Activated CD4-positive, alpha-beta T cell treated with anti-CD3 and anti-CD28 coated beads, Interleukin-10, Interleukin-2, amounts not matched to agents 100 ng/mL and 50 ng/mL, durations not matched to agents 16 hours and 8 hours (primary cell): ENCODE results near the gene CAMKK1.
"Not testable (repeated sequence)": the region's sequence is repeated elsewhere in the genome, so short reads cannot be mapped to it uniquely, and the experiment has no call there.

Source experiments
- DNase-seq: peaks from one replicate; pipeline ENCODE4 v3.0.0-alpha.2; 2020

The CAMKK1 gene

DNA sequence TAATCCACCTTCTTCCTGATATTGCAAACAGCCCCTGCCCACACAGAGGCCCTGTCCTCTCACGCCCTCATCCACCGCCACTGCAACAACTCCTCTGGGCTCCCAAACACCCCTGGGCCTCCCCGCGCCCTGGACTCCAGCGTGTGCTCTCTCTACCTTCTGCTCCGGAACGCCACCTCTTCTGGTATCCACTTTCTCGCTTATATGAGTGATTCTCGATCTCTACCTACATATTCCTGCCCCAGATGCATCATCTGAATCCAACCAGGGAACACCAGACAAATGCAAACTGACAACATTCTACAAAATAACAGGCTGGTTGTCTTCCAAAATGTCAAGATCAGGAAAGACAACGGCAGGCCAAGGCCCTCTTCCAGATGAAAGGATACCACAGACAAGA is 19.0 kb downstream of the CAMKK1 start:
- no peak for DNase-seq

DNA sequence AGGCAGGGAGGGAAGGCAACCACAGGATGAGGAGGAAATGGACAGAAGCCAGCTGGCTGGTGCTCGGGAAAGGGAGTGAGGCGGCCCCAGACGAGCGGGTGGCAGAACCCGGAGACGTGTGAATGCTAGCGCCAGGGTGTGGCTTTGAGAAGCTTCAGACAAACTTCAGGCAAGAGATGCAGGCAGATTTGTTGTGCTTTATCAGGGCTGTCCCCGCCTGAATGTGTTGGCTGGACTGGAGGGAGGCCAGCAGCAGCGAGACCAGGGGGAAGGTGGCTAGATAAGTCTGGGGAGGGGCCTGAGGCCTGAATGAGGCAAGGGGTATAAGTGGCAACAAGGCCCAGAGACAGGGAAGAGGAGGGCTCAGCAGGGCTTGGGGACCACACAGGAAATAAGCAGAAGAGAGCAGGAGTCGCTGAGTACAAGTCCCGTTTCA is 22.0 kb downstream of the CAMKK1 start:
- no peak for DNase-seq

DNA sequence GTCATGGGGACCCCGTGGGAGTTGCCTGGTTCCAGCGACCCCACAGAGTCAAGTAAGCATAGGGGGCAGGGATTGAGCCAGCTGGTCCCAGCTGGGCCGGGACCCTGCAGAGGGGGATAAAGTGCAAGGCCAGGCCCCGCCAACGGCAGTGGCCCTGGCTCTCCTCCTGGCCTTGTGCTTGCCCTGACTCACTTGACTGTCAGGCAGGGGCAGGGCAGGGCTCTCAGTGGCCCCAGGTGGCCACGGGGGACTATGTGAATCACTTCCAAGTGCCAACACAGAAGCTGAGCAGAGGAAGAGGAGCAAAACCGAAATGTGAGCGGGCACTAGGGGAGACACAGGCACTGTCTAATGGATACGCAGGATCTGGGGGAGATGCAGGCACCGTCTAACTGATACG is 25.2 kb downstream of the CAMKK1 start:
- DNase-seq: no peak

DNA sequence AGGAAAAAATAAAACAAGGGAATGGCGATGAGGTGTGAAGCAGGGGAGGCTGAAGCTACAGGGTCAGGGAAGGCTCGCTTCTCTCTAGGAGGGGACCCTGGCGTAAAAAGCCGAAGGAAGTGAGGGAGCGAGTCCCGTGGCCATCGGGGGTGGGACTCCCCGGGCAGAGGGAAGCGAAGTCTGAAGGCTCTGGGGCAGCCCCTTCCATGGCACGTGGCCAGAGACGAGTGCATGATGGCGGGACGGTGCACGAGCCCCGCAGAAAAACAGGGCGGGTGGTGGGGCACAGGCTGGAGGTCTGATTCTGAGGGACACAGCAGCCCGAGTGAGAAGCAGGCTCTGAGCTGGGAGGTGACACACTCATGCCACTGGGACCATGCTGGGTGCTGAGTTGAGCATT is 25.7 kb downstream of the CAMKK1 start:
- no peak for DNase-seq

DNA sequence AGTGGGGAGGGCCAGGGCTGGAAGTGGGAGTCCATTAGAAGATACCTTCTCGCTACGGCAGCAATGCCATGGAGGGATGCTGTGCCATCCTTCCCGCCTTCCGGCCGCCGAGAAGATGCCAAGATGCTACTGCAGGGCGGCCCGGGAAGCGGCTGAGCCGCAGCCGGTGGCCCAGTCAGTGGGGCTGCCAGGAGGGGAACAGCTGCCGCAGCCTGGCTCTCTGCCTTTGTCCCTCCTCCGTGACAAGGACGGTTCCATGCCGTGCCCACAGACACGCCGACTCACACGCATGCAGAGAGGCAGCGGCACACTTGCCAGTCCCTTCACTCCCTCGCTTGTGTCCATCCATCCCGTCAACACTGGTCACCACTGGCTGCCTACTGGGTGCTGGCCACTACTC is 26.6 kb downstream of the CAMKK1 start:
- no peak for DNase-seq

DNA sequence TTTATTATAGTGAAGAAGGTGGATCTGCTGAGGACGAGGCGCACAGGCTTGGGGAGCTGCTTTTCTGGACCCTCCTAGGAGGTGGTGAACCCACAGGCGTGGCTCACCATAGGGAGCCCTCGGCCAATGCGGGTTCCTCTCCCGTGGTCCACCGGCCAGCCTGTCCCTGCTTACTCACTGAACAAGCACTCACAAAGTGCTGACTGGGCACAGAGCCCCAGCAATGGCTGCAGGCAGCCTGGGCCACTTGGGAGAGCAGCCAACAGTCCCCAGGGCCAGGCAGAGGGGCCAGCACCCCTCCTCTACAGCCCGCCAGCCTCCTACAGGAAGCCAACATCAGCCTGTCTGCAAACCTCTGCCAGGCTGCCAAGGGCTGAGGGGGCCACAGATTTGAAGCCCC is 27.7 kb downstream of the CAMKK1 start:
- no peak for DNase-seq

DNA sequence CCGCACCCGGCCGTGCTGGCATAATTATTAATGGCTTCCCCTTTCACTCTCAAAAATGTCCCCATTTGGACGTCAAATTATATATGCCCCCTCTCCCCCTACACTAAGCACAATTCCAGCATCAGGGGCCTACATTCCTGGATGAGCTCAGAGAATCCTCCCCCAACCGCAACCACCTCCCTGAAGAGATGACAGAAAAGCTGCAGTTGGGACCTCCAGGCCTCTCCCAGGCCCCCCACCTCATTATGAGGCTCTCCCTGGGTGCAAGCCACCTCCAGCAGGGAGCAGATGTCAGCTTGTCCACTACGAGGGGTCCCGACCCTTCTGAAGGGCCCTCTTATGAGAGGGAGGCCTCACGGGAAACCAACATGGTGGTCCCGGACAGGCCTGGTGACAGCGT is 28.3 kb downstream of the CAMKK1 start:
- DNase-seq: no peak

DNA sequence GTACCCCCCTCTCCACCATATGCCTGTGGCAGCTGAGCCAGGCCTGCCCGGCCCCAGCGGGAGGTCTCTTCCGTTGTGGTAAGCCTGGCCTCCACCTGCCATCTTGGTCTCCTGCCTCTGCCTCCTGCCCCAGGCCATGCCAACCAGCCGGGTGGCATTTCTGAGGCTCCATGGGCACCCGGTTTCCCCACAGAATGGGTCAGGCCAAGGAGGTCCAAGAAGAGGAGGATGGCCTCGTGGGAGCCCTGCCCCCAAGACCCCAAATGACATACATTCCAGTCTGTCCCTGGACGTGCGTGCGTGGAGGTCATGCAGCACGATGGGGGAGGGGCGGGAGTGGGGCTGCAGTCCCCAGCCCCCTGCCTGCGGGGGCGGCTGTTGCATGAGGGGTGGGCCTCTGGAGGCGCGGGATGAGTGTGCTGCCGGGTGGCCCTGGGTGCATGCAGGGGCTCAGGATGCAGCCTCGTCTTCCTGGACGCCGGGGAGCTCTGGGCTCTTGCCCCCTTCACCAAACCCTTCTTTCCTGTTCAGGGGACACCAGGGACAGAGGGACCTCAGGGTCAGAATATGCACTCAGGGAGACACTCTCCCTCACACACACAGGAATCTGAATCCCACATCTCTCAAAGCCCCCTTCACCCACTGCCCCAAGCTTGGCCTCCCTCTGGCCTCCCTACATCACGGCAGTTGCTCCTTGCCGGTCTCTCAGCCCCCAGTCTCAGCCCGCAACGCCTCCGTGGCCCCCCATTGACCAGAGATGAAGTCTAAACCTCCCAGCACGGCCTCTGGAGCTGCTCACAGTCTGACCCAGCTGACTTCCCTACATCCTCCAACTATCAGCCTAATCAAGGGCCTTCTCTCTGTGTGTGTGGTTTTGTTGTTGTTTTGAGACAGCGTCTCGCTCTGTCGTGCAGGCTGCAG is 30.8 kb downstream of the CAMKK1 start:
- DNase-seq: no peak

DNA sequence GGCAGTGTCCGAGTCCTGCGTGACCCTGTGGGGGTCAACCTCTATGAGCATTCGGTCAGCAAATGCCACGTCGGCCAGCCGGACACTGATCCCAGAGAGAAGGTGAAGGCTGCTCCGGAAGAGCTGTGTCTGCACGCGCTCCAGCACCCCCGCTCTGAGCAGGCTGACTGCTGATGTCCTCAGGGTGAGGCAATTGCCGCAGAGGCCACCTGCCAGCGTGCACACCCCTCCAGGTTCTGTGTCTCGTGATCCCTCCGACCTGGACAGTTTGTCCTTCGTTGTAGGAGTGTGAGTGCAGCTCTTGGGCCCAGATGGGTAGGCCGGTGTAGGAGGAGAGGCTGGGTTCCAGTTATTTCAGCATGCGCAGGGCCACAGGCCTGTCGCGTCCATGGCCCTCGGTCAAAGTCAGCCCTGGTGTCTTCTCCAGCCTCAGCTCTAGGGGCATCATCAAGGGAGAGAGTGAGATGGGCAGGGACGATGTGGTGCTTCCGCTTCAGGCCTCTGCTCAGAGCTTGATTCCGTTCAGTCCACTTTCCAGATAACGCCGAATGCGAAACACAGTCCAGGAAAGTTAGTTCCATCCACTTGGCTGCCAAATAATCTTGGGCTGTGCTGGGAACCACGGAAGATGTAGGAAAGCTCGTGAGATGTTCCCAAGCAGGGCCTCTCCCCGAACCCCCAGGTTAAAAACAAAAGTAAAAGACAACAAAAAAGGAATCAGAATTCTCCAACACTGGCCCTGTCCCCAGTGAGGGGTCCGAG is 31.7 kb downstream of the CAMKK1 start:
- DNase-seq: no peak

DNA sequence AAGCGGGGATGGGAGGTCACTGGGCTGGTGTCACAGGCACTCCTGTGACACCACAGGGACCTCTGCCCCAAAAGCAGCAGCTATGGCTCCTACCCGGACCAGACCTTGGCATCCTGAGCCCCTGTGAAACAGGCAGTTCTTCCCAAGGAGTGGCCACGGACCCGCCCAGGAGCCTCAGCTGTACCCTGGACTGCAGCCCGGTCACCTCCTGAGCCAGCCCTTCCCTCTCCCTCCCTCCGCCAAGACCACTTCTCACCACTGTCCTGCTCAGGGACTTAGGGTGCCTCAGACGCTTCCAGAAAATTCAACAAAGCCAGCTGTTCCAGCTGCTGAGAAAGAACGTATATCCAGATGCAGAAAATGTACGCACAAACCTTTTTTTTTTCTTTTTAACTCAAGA is 32.9 kb downstream of the CAMKK1 start:
- DNase-seq: no peak

DNA sequence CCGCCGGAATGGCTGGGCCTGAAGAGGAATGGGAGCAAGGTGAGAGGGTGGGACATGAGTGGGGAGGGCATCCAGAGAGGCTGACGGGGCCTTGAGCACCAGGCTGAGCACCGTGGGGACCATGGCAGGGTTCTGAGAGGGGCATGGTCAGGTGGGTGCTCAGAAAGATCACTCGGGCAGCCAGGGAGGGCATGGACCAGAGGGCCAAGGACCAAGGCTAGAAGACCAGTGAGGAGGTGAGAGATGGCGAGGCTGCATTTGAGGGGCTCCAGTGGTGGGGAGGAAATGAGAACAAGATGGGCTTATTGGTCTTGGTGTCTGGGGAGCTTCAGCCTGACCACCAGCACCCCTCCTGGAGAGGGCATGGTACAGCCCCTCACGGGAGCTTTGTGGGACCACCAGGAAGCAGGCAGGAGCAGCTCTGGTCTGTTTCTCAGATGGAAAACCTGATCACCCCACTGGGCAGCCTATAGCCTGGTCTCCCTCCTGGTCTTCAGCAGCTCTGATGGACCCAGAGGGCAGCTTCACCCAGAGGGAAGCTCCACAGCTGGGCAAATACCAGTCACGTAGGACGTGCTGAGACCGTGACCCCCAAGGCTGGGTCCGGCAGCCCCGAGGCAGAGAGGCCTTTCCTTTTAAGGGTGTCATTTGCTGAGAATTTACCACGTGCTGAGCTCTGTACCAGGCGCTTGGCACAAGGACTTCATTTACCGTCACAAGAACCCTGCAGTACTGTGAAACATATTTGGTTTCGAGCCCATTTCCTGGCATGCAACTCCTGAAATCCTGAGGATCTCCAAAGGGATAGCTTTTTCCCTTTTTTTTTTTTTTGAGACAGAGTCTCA is 35.4 kb downstream of the CAMKK1 start:
- DNase-seq: no peak

DNA sequence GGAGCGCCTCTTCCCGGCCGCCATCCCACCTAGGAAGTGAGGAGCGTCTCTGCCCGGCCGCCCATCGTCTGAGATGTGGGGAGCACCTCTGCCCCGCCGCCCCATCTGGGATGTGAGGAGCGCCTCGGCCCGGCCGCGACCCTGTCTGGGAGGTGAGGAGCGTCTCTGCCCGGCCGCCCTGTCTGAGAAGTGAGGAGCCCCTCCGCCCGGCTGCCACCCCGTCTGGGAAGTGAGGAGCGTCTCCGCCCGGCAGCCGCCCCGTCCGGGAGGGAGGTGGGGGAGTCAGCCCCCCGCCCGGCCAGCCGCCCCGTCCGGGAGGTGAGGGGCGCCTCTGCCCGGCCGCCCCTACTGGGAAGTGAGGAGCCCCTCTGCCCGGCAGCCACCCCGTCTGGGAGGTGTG is 38.6 kb downstream of the CAMKK1 start:
- DNase-seq: not testable (repeated sequence)

DNA sequence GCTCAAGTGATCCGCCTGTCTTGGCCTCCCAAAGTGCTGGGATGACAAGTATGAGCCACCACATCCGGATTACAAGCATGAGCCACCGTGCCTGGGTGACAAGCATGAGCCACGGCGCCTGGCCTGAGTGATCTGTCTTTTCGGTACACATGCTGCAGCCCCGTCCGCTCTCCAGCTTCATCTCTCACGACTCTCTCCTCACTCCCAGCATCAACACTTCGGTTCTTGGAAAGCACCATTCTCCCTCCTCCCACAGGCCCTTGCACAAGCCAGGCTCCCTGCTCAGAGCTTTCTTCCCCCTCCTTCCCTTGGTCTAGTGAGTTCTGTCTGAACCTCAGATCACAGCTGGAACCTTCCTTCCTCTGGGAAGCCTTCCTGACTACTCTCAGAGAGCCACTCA is 40.3 kb downstream of the CAMKK1 start:
- DNase-seq: no peak

DNA sequence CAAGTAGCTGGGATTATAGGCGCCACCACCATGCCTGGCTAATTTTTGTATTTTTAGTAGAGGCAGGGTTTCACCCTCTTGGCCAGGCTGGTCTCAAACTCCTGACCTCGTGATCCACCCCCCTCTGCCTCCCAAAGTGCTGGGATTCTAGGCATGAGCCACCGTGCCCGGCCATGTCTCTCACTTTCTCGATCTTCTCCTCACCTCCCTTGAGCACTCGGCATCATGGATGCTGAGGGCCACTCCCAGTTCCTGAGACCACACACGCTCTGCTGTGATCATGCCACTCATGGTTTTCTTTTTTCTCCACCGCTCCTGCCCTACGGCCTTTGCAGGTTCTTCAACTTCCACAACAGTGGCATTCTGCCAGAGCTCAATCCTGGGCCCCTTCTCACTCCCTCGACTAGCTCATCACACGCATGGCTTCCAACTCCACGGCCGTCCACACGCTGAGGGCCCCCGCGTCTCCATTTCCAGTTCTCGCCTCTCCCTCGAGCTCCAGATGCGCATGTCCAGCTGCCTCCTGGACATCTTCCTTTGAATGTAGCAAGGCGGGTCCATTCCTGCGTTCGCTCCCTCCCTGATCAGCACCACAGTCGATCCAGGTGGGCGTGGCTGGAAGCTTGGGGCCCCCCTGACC is 41.3 kb downstream of the CAMKK1 start:
- DNase-seq: no peak

DNA sequence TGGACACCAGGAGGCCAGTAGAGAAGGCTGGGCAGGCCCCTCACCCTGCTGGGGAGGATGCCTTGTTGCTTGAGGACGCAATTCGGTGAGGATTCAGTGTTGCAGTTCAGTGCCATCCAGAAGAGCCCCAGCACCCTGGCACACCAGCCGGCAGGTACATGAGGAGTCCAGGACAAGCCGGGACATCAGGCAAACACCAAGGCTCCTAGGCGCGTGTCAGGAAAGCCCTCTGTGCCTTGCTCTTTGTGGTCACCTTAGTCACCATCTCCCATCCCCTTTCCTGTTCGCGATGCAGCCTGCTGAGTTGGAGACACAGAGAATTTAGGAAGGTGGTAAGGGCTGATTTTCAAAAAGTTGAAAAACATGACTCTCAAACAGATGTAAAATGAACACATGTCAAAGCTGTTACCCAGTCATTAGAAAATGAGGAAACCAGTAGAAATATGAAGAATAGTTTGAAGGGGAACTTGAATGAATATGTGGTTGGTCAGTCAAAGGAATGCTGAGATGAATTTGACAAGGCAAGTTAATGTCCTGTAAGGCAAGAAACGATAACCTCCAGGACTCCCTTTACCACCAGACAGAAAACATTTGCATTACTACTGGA is 44.5 kb downstream of the CAMKK1 start:
- DNase-seq: no peak

DNA sequence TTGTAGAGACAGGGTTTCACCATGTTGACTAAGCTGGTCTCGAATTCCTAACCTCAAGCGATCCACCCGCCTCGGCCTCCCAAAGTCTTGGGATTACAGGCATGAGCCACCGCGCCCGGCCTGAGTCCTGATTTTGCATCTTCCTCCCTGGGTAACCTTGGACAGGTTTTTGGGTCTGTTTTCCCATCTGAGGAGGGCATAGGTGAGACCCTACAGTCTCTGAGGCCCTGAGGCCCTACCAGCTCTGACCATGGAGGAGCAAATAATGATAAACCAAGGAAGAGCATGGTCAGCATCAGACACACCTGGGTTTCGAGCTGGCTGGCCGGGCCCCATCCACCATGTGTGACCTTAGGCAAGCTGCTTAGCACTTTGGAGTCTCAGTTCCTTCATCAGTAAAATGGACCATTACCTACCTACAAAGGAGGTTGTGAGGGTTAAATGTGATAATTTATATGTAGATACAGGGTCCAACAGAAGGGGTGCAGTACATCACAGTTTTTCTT is 45.6 kb downstream of the CAMKK1 start:
- no peak for DNase-seq

DNA sequence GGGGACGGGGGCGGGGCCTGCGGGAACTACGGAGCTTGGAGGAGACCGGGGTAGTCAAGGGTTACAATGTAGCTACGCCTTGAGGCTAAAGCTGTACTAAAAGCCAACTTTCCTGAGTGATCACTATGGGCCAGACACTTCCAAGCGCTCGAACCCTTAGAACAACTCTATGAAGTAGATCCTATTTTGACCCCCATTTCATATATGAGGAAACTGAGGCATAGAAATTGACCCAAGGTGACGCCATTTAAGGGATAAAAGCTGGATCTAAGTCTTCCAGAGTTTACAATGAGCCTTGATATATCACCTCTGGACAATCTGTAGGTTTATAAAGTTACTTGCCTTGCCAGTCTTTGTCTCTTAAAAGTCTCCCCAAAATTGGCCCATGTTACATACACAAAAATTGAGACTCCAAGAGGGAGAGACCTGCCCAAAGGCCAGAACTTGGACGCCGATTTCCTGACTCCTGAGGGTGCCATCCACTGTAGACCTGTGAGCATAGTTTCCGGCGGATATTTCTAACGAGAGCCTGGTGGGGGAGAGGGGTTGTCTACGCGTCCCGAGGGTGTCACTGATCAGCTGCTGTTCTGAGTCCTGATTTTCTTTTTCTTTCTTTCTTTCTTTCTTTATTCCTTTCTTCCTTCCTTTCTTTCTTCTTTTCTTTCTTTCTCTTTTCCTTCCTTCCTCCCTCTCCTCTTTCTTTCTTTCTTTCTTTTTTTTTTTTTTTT is 46.3 kb downstream of the CAMKK1 start:
- no peak for DNase-seq

DNA sequence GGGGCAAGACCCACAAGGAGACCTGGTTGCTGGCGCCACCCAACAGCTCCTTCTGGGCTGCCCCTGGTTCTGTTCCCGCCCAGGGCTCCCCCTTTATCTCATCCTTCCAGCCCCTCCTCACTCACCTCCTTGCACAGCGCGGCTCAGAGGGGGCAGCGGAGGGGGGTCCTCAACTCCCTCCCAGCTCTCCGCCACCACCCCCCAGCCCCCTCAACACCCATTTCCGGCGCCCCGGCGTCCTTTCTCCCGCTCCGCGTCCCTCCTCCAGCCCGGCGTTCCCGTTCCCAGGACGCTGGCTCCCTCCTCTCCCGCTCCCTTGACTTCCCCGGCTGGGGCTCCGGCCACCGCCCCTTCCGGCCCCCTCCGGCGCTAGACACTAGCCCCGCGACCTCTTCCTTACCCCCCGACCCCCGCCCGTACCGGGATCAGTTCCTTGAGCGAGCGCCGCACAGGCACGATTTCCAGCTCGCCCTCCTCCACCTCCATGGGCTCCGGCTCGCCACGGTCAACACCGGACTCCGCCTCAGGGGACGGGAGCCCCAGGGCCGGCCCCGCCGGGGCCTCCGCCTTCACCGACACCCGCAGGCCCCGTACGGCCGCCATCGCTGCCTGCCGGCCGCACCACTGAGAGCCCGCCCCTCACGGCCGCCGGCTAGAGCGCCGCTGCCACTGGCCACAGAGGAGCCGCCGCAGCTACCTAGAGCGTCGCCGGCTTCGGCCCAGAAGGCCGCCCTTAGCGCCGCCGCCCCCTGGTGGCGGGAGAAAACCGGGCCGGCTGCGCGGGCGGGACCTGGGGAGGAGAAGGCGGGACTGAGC is 47.0 kb downstream of the CAMKK1 start, which contains the start of gene NCBP3:
TSS of gene NCBP3 (minus strand) at position 626 of the 816 bp plus-strand sequence. CDS start at position 603, 23 bp downstream.
- peak; percentile 94 for DNase-seq

DNA sequence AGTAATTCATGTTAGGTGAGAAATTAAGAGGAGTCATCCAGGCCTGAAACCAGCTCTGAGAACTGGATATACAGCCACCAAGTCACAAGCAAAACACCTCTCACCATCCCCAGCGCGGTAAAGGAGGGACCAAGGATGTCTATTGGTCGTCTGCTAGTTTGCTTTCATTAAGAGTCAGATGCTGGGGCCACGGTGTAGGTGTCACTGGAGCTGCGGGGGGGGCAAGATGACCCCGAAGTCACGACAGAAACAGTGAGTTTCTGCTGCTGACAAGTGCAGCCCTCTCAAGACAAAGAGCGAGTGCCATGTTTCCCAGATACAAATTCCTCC is 47.6 kb downstream of the CAMKK1 start:
- DNase-seq: peak; percentile 63

DNA sequence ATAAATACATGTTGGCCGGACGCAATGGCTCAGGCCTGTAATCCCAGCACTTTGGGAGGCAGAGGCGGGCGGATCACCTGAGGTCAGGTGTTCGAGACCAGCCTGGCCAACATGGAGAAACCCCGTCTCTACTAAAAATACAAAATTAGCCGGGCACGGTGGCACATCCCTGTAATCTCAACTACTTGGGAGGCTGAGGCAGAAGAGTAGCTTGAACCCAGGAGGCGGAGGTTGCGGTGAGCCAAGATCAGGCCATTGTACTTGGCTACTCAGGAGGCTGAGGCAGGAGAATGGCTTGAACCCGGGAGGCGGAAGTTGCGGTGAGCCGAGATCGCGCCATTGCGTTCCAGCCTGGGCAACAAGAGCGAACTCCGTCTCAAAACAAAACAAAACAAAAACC is 48.3 kb downstream of the CAMKK1 start:
- not testable (repeated sequence) for DNase-seq
